HL-60/S4 treated with phorbol 12-myristate 13-acetate at 8.2 ng/mL for 4 days and 3 days (cell line): ENCODE data around the gene TRIM44.
"Not testable (repeated sequence)": the region's sequence is repeated elsewhere in the genome, so short reads cannot be mapped to it uniquely, and the experiment has no call there.

Source experiments
- in situ Hi-C: fragments of 300-500 bp; cut with MboI; formaldehyde crosslinking; loops from 2 replicates; pipeline ENCODE4 v1.15.0; 2022; ENCODE audit warnings: low sequenced_read_pairs

TRIM44 gene

GRCh38 chr11:35631891-35632290 lies 30.7 kb upstream of the TRIM44 start:
- in situ Hi-C loops, result no loop called here

- in situ Hi-C loops, result no loop called here
Observed at GRCh38 chr11:35632301-35632700, 30.3 kb upstream of the TRIM44 start.

- in situ Hi-C loops, result no loop called here
Observed at GRCh38 chr11:35633827-35634423, 28.6 kb upstream of the TRIM44 start.

- in situ Hi-C loops, result no loop called here
Observed at GRCh38 chr11:35635933-35636332, 26.6 kb upstream of the TRIM44 start.

GRCh38 chr11:35639591-35640179 lies 22.9 kb upstream of the TRIM44 start:
- in situ Hi-C loops, result no loop called here

GRCh38 chr11:35641171-35641897 lies 21.2 kb upstream of the TRIM44 start:
- in situ Hi-C loops, result no loop called here

GRCh38 chr11:35641964-35642363 lies 20.6 kb upstream of the TRIM44 start:
- in situ Hi-C loops, result no loop called here

- in situ Hi-C loops, result no loop called here
Observed at GRCh38 chr11:35647421-35648093, 15.0 kb upstream of the TRIM44 start.

GRCh38 chr11:35650006-35650405 lies 12.6 kb upstream of the TRIM44 start:
- in situ Hi-C loops, result no loop called here

- in situ Hi-C loops, result no loop called here
Observed at GRCh38 chr11:35650467-35650866, 12.1 kb upstream of the TRIM44 start.

GRCh38 chr11:35651263-35651662 lies 11.3 kb upstream of the TRIM44 start:
- in situ Hi-C loops, result no loop called here

GRCh38 chr11:35652786-35653185 lies 9.8 kb upstream of the TRIM44 start:
- in situ Hi-C loops, result not testable (repeated sequence)

- in situ Hi-C loops, result no loop called here
Observed at GRCh38 chr11:35654711-35655110, 7.9 kb upstream of the TRIM44 start.

- in situ Hi-C loops, result no loop called here
Observed at GRCh38 chr11:35655254-35655653, 7.3 kb upstream of the TRIM44 start.

GRCh38 chr11:35655856-35656255 lies 6.7 kb upstream of the TRIM44 start:
- in situ Hi-C loops, result no loop called here

- in situ Hi-C loops, result no loop called here
Observed at GRCh38 chr11:35658020-35658948, 4.3 kb upstream of the TRIM44 start.

GRCh38 chr11:35661534-35661933 lies 1.0 kb upstream of the TRIM44 start:
- in situ Hi-C loops, result no loop called here

GRCh38 chr11:35662061-35662648 lies 420 bp upstream of the TRIM44 start:
- in situ Hi-C loops, result no loop called here

GRCh38 chr11:35663408-35663702 lies 780 bp downstream of the TRIM44 start:
- in situ Hi-C loops, result no loop called here

- in situ Hi-C loops, result no loop called here
Observed at GRCh38 chr11:35664977-35665441, 2.4 kb downstream of the TRIM44 start.
